ENCODE data around the gene CYB5R4. TPM values are rescaled to one million over a fixed set of nuclear protein-coding genes. Genes with fewer than 3 reads are reported as not detected.

The CYB5R4 gene
- total and polyA plus RNA-seq, 2 of the 13 experiments (the other 11 are each of a cell fraction or from before 2014, with no cell fraction given) = 5.3 to 26.1 TPM

DNA sequence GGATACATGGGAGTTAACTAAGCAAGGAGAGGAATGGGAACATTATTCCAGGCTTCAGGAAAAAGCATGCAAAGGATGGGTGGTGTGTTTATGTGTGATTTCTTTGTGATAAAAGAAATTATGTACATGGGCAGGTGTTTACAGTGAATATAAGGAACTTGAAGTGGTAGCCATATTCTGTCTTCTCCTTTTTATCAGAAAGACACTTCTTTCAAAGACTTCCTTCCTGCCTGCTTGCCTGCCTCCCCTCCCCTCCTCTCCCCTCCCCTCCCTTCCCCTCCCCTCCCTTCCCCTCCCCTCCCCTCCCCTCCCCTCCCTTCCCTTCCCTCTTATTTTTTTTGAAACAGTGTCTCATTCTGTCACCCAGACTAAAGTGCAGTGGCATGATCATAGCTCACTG lies 14.4 kb downstream of the CYB5R4 start:
- Histone ChIP-seq H3K9me3 (ENCODE audit: low read length) (no peaks in the 10 kb centered on the region), H3K27me3 (ENCODE audit: control insufficient read depth in 1 of 2, insufficient read depth in 2 of 2, low read length in 2 of 2) (no peaks in the 10 kb centered on the region), H3K79me2 (ENCODE audit: insufficient read depth, low read length) (peaks cover 1% of the 10 kb centered on the region), H3K36me3 (replicated peaks in 1 of 2; ENCODE audit: control insufficient read depth in 1 of 2, insufficient read depth in 2 of 2, low read length in 2 of 2) (no peaks in the 10 kb centered on the region), H4K20me1 (ENCODE audit: insufficient read depth, low read length) (no peaks in the 10 kb centered on the region), H3K4me1 (ENCODE audit: insufficient read depth, low read length) (peaks cover 4% of the 10 kb centered on the region), H3K4me3 (replicated peaks in 1 of 3; ENCODE audit: insufficient read depth in 1 of 3, low read depth in 2 of 3, low read length in 3 of 3) (no peak overlapping the region), H3K9ac (ENCODE audit: insufficient read depth, low read depth, low read length) (no peak overlapping the region), H3K4me2 (ENCODE audit: low read depth, low read length) (no peak overlapping the region), H3K27ac (ENCODE audit: extremely low read length, insufficient read depth, low read length) (no peak overlapping the region), H2AFZ (ENCODE audit: low read length) (no peak overlapping the region)
- intact Hi-C loops (cut with micrococcal nuclease; ENCODE audit: unreplicated experiment) (no loop called here), in situ Hi-C loops (cut with HindIII; ENCODE audit: extremely low pct_ligation_motif_present, low pct_unique_long_range_greater_than_20kb) (no loop called here)
- FAIRE-seq (no peak), DNase-seq (ENCODE audit: low spot score) (no peak), ATAC-seq (no peak)
- TF ChIP-seq PCBP1 (IDR thresholded peaks at IDR 0.05; ENCODE audit: borderline replicate concordance, low read depth, low read length) = peak; percentile 88; the same call in 1 of the 2 replicates
- TF ChIP-seq HNRNPK (IDR thresholded peaks at IDR 0.05; ENCODE audit: low read depth, low read length, poor library complexity, severe bottlenecking) = peak; percentile 97
- TF ChIP-seq PRPF4 (IDR thresholded peaks at IDR 0.05; ENCODE audit: low read depth, low read length, poor library complexity, severe bottlenecking) = no peak
- no TSS peak for BruUV-seq (replicated peaks)
- ChIA-PET CTCF (ENCODE audit: low intra/inter-chr PET ratio, low total read pairs) (no interaction called here), POLR2A (no interaction called here)

DNA sequence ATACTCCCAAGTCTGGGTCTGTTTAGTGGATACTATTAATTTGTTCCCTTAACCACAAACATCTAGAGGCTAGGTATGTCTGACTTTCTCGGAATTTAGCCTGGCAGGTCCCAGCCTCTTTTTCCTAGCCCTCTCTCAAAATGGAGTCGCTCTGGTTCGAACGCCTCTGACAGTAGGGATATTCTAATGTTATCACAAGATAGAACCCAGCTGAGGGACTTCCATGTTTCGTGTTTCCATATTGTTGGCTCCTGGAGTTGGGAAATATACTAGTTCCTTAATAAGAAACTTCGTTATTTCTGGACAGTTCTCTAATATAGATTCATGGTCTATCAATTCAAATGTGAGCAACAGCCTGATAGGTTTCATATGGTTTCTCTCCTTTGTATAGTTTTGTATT lies 16.4 kb downstream of the CYB5R4 start:
- no peak for FAIRE-seq
- CTCF ChIA-PET (ENCODE audit: low intra/inter-chr PET ratio, low total read pairs) = no interaction called here
- no peaks in the 10 kb centered on the region for H3K36me3 ChIP-seq (replicated peaks in 1 of 2; ENCODE audit: control insufficient read depth in 1 of 2, insufficient read depth in 2 of 2, low read length in 2 of 2)
- TF ChIP-seq MIER2 (CRISPR knock-in tag; IDR thresholded peaks at IDR 0.05) (no peak), SRY (CRISPR knock-in tag; IDR thresholded peaks at IDR 0.05) (no peak), ZNF235 (CRISPR knock-in tag; IDR thresholded peaks at IDR 0.05; ENCODE audit: borderline replicate concordance) (no peak), ZNF879 (CRISPR knock-in tag; IDR thresholded peaks at IDR 0.05) (no peak), CCDC6 (CRISPR knock-in tag; IDR thresholded peaks at IDR 0.05) (no peak), ZNF232 (CRISPR knock-in tag; IDR thresholded peaks at IDR 0.05; ENCODE audit: borderline replicate concordance) (no peak), NCOA1 (CRISPR knock-in tag; IDR thresholded peaks at IDR 0.05) (no peak), REL (CRISPR knock-in tag; conservative IDR thresholded peaks at IDR 0.05) (no peak), ZNF431 (CRISPR knock-in tag; IDR thresholded peaks at IDR 0.05; ENCODE audit: borderline replicate concordance, low read depth) (no peak), ZNF713 (CRISPR knock-in tag; IDR thresholded peaks at IDR 0.05) (no peak), RARA (CRISPR knock-in tag; IDR thresholded peaks at IDR 0.05) (no peak), NFE2L2 (IDR thresholded peaks at IDR 0.05; ENCODE audit: low read length) (no peak)
- TF ChIP-seq, protein P1, sequence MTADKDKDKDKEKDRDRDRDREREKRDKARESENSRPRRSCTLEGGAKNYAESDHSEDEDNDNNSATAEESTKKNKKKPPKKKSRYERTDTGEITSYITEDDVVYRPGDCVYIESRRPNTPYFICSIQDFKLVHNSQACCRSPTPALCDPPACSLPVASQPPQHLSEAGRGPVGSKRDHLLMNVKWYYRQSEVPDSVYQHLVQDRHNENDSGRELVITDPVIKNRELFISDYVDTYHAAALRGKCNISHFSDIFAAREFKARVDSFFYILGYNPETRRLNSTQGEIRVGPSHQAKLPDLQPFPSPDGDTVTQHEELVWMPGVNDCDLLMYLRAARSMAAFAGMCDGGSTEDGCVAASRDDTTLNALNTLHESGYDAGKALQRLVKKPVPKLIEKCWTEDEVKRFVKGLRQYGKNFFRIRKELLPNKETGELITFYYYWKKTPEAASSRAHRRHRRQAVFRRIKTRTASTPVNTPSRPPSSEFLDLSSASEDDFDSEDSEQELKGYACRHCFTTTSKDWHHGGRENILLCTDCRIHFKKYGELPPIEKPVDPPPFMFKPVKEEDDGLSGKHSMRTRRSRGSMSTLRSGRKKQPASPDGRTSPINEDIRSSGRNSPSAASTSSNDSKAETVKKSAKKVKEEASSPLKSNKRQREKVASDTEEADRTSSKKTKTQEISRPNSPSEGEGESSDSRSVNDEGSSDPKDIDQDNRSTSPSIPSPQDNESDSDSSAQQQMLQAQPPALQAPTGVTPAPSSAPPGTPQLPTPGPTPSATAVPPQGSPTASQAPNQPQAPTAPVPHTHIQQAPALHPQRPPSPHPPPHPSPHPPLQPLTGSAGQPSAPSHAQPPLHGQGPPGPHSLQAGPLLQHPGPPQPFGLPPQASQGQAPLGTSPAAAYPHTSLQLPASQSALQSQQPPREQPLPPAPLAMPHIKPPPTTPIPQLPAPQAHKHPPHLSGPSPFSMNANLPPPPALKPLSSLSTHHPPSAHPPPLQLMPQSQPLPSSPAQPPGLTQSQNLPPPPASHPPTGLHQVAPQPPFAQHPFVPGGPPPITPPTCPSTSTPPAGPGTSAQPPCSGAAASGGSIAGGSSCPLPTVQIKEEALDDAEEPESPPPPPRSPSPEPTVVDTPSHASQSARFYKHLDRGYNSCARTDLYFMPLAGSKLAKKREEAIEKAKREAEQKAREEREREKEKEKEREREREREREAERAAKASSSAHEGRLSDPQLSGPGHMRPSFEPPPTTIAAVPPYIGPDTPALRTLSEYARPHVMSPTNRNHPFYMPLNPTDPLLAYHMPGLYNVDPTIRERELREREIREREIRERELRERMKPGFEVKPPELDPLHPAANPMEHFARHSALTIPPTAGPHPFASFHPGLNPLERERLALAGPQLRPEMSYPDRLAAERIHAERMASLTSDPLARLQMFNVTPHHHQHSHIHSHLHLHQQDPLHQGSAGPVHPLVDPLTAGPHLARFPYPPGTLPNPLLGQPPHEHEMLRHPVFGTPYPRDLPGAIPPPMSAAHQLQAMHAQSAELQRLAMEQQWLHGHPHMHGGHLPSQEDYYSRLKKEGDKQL (CRISPR knock-in tag; IDR thresholded peaks at IDR 0.05; ENCODE audit: low read depth) = no peak

More for the DNA sequence above, 16.4 kb downstream of the CYB5R4 start:
- peaks cover 7% of the 10 kb centered on the region for H3K79me2 ChIP-seq (ENCODE audit: insufficient read depth, low read length)
- H3K27ac ChIP-seq (ENCODE audit: extremely low read length, insufficient read depth, low read length) = no peak overlapping the region
- DNase-seq (ENCODE audit: low spot score) = no peak
- H3K9ac ChIP-seq (ENCODE audit: insufficient read depth, low read depth, low read length) = no peak overlapping the region
- POLR2A ChIA-PET = no interaction called here
- no TSS peak for BruUV-seq (replicated peaks)
- peaks cover 15% of the 10 kb centered on the region for H3K4me1 ChIP-seq (ENCODE audit: insufficient read depth, low read length)
- H3K4me2 ChIP-seq (ENCODE audit: low read depth, low read length) = no peak overlapping the region
- H4K20me1 ChIP-seq (ENCODE audit: insufficient read depth, low read length) = no peaks in the 10 kb centered on the region
- intact Hi-C loops (cut with micrococcal nuclease; ENCODE audit: unreplicated experiment) (no loop called here), in situ Hi-C loops (cut with HindIII; ENCODE audit: extremely low pct_ligation_motif_present, low pct_unique_long_range_greater_than_20kb) (no loop called here)
- no peak overlapping the region for H2AFZ ChIP-seq (ENCODE audit: low read length)
- ATAC-seq = no peak
- WGBS (ENCODE audit: low lambda C conversion rate) = 96% methylated on average over 6 of the region's 6 CpGs
- no peaks in the 10 kb centered on the region for H3K9me3 ChIP-seq (ENCODE audit: low read length)
- no peaks in the 10 kb centered on the region for H3K27me3 ChIP-seq (ENCODE audit: control insufficient read depth in 1 of 2, insufficient read depth in 2 of 2, low read length in 2 of 2)
- no peak overlapping the region for H3K4me3 ChIP-seq (replicated peaks in 1 of 3; ENCODE audit: insufficient read depth in 1 of 3, low read depth in 2 of 3, low read length in 3 of 3)

Data from HepG2 (cell line).